K562 (cell line): Measurements from ENCODE around the gene PCSK7. TPM values are rescaled to one million over a fixed set of nuclear protein-coding genes. Genes with fewer than 3 reads are reported as not detected.

Source experiments
- ATF3 ChIP-seq, 2 experiments: fragments of 450-650 bp in 1 of 2; sonication (generic) in 1 of 2; formaldehyde crosslinking in 1 of 2; IDR thresholded peaks in 1 of 2; conservative IDR thresholded peaks in 1 of 2; 2 replicates each; pipeline versions ENCODE4 v1.6.1 to v1.8.1; 2016 to 2023; ENCODE audit warnings: mild to moderate bottlenecking in 2 of 2, moderate library complexity in 2 of 2, inconsistent platforms in 1 of 2, missing genetic modification reagents in 1 of 2
- CBX8 ChIP-seq: fragments of 200-600 bp; sonication (generic); IDR thresholded peaks from 2 replicates; pipeline ENCODE4 v1.6.1; 2012; ENCODE audit warnings: borderline replicate concordance, mixed run types, low read depth, mild to moderate bottlenecking, moderate library complexity, mixed read lengths, low read length, control low read depth, inconsistent platforms; ENCODE audit not compliant: poor library complexity, severe bottlenecking; ENCODE audit errors: extremely low read depth
- ETV1 ChIP-seq: fragments of 450-650 bp; conservative IDR thresholded peaks from 2 replicates; pipeline ENCODE4 v1.6.1; 2016; ENCODE audit warnings: missing genetic modification characterization, control low read depth, low read depth, missing compliant biosample characterization
- HEY1 ChIP-seq: fragments of 250-450 bp; sonication (Bioruptor Pico); IDR thresholded peaks from 2 replicates; pipeline ENCODE4 v1.5.0; 2020; ENCODE audit warnings: mild to moderate bottlenecking, moderate library complexity, borderline replicate concordance
- MYNN ChIP-seq, 2 experiments: sonication (generic); formaldehyde crosslinking in 1 of 2; IDR thresholded peaks; 2 replicates each; pipeline versions ENCODE4 v1.5.0 to v1.6.1; 2016 to 2020; ENCODE audit warnings: antibody characterized with exemption in 1 of 2, missing genetic modification reagents in 1 of 2
- PYGO2 ChIP-seq: fragments of 450-650 bp; IDR thresholded peaks from 2 replicates; pipeline ENCODE4 v1.6.1; 2016; ENCODE audit warnings: mild to moderate bottlenecking, missing genetic modification characterization, moderate library complexity, missing compliant biosample characterization
- TAF1 ChIP-seq: IDR thresholded peaks from 2 replicates; pipeline ENCODE4 v1.6.1; 2011; ENCODE audit warnings: mild to moderate bottlenecking, low read length, moderate library complexity; ENCODE audit not compliant: insufficient read depth, control insufficient read depth, severe bottlenecking; ENCODE audit errors: extremely low read depth
- TCF7 ChIP-seq: sonication (generic); IDR thresholded peaks from 2 replicates; pipeline ENCODE4 v1.6.1; 2016; ENCODE audit warnings: antibody characterized with exemption, borderline replicate concordance
- ZBTB40 ChIP-seq, 2 experiments: fragments of 450-650 bp in 1 of 2; sonication (generic) in 1 of 2; formaldehyde crosslinking in 1 of 2; IDR thresholded peaks; 2 replicates each; pipeline versions ENCODE4 v1.7.1 to v1.9.0; 2016 to 2022; ENCODE audit warnings: inconsistent platforms in 1 of 2, mild to moderate bottlenecking in 1 of 2, missing genetic modification reagents in 1 of 2
- polyA plus RNA-seq, 8 experiments: library from polyadenylated mRNA; depleted of rRNA in 4 of 8; stranded (reverse) in 5 of 8; unstranded in 3 of 8; fragments of >200 nt; fragmentation: Nextera tagmentation in 2 of 8; fragmentation: Illumina TruSeq in 1 of 8; extraction: Ambion mirVana in 2 of 8; extraction: Trizol in 1 of 8; gene quantifications; 2 replicates each; pipeline versions ENCODE4 v1.2.1 to v1.2.3, GENCODE V29; 2011 to 2014; ENCODE audit warnings: inconsistent platforms in 1 of 8, missing spikeins in 1 of 8
- total RNA-seq, 7 experiments: library from RNA; depleted of rRNA in 6 of 7; stranded (reverse); fragments of >200 nt in 6 of 7; fragmentation: Illumina TruSeq in 2 of 7; extraction: Trizol in 2 of 7; gene quantifications; 2 replicates each; pipeline versions ENCODE4 v1.2.1 to v1.2.3, GENCODE V29; 2011 to 2021; ENCODE audit warnings: low replicate concordance in 1 of 7
- TF ChIP-seq, protein P1 (sequence below): sonication (generic); formaldehyde crosslinking; IDR thresholded peaks from 2 replicates; pipeline ENCODE4 v1.8.1; 2023; ENCODE audit warnings: mild to moderate bottlenecking, missing genetic modification reagents

The PCSK7 gene
- total and polyA plus RNA-seq, 9 of the 15 experiments (the other 6 are each of a cell fraction or from before 2014, with no cell fraction given) = 3.1 to 29.2 (median 15.6) TPM

DNA sequence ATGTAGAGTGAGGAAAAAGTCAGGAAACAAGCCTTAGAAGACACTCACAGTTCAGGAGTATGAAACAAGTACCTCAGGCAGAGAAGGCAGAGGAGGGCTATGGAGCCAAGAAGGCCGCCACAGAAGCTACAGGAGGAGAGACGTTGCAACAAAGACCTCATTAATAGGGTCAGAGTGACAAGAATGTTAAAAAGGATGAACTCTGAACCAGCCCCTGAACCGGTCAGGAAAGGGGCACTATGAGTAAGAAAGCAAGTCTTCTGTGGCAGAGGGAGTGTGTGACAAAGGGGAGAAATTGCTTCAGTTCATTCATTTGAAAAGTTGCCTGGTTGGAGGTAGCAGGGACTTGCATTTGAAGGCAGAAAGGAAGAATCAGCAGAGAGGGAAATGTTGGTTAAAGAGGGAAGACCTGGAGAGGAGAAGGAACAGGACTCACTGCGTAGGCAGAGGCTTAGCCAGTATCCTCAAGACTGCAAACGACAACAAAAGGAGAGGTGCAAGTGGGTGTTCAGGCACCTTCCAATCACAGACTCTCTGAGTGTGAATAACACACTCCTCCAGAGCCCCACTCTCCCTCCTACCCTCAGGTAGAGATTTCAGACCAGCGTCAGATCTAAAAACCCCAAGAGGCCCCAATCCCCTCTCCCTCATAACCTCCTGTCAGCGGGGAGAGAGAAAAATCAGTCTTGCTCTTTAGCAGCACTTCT is 17.3 kb downstream of the PCSK7 start (continued):
- no peak for TF ChIP-seq ZBTB40 (IDR thresholded peaks at IDR 0.05)
- no peak for TF ChIP-seq ZBTB40 (CRISPR knock-in tag; IDR thresholded peaks at IDR 0.05)
- TF ChIP-seq MYNN (IDR thresholded peaks at IDR 0.05) = no peak
- no peak for TF ChIP-seq MYNN (CRISPR knock-in tag; IDR thresholded peaks at IDR 0.05)
- TF ChIP-seq TCF7 = no peak
- no peak for TF ChIP-seq HEY1 (CRISPR knock-in tag)
- no peak for TF ChIP-seq ATF3 (IDR thresholded peaks at IDR 0.05)
- no peak for TF ChIP-seq ATF3 (CRISPR knock-in tag; conservative IDR thresholded peaks at IDR 0.05)
- no peak for TF ChIP-seq PYGO2 (tag)
- TF ChIP-seq CBX8 = no peak
- no peak for TF ChIP-seq ETV1 (tag)
- TF ChIP-seq, protein P1, sequence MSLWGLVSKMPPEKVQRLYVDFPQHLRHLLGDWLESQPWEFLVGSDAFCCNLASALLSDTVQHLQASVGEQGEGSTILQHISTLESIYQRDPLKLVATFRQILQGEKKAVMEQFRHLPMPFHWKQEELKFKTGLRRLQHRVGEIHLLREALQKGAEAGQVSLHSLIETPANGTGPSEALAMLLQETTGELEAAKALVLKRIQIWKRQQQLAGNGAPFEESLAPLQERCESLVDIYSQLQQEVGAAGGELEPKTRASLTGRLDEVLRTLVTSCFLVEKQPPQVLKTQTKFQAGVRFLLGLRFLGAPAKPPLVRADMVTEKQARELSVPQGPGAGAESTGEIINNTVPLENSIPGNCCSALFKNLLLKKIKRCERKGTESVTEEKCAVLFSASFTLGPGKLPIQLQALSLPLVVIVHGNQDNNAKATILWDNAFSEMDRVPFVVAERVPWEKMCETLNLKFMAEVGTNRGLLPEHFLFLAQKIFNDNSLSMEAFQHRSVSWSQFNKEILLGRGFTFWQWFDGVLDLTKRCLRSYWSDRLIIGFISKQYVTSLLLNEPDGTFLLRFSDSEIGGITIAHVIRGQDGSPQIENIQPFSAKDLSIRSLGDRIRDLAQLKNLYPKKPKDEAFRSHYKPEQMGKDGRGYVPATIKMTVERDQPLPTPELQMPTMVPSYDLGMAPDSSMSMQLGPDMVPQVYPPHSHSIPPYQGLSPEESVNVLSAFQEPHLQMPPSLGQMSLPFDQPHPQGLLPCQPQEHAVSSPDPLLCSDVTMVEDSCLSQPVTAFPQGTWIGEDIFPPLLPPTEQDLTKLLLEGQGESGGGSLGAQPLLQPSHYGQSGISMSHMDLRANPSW = no peak
- no peak for TF ChIP-seq TAF1
